Endothelial cell of umbilical vein (primary cell): ENCODE results near the gene TMC4. TPM values are rescaled to one million over a fixed set of nuclear protein-coding genes. Genes with fewer than 3 reads are reported as not detected.

ENCODE experiments used
- BruUV-seq: library from RNA; stranded (reverse); fragments of 400-500 nt; replicated peaks from 2 replicates; lab custom pipeline; 2021; lab: Mats Ljungman, UMichigan
- CTCF ChIA-PET: fragments of 300-600, 350-600 bp; sonication (Branson Sonifier 250); formaldehyde crosslinking; loops from one replicate; lab custom pipeline; 2021; ENCODE audit warnings: antibody characterized with exemption, inconsistent platforms; lab: Charles Lee
- POLR2A ChIA-PET: fragments of 300-600, 350-600 bp; sonication (Branson Sonifier 250); formaldehyde crosslinking; loops from one replicate; lab custom pipeline; 2021; ENCODE audit warnings: antibody characterized with exemption, inconsistent platforms; lab: Charles Lee
- DNase-seq: peaks from one replicate; pipeline ENCODE4 v3.0.0-alpha.2; 2011; ENCODE audit warnings: low read depth, low spot score
- FAIRE-seq: peaks from 2 replicates; lab custom pipeline; 2011; peaks lifted over from hg19 to GRCh38; lab: Jason Lieb, UNC
- H2AFZ ChIP-seq: 2 replicates; pipeline ENCODE4 v1.6.0; 2012; ENCODE audit warnings: low read depth, low read length, control low read depth, inconsistent platforms
- H3K27ac ChIP-seq: 2 replicates; pipeline ENCODE4 v1.5.1; 2011; ENCODE audit warnings: low read depth, mild to moderate bottlenecking, control low read depth, low read length, moderate library complexity; ENCODE audit not compliant: insufficient read depth
- H3K27me3 ChIP-seq, 2 experiments: 2 replicates each; pipeline versions ENCODE4 v1.6.0 to v1.6.1; 2011; ENCODE audit warnings: low read length in 2 of 2, mixed read lengths in 1 of 2; ENCODE audit not compliant: control insufficient read depth in 2 of 2, insufficient read depth in 2 of 2
- H3K36me3 ChIP-seq, 2 experiments: 2 replicates in 1 of 2; 3 replicates in 1 of 2; pipeline ENCODE4 v1.5.1; 2011; ENCODE audit warnings: low read length in 2 of 2, mild to moderate bottlenecking in 1 of 2, moderate library complexity in 1 of 2; ENCODE audit not compliant: control insufficient read depth in 2 of 2, insufficient read depth in 2 of 2; ENCODE audit errors: extremely low read depth in 1 of 2
- H3K4me1 ChIP-seq: 3 replicates; pipeline ENCODE4 v1.5.1; 2011; ENCODE audit warnings: mild to moderate bottlenecking, low read length; ENCODE audit not compliant: control insufficient read depth, insufficient read depth; ENCODE audit errors: extremely low read depth
- H3K4me2 ChIP-seq: 2 replicates; pipeline ENCODE4 v1.6.1; 2011; ENCODE audit warnings: low read length, control low read depth, mixed read lengths; ENCODE audit not compliant: insufficient read depth
- H3K4me3 ChIP-seq, 3 experiments: fragments of 200-600 bp in 1 of 3; sonication (generic), shearing (Covaris generic) in 1 of 3; replicated peaks in 1 of 3; 2 replicates each; pipeline ENCODE4 v1.5.1; 2011 to 2016; ENCODE audit warnings: control low read depth in 3 of 3, low read length in 3 of 3, mild to moderate bottlenecking in 2 of 3, inconsistent platforms in 1 of 3, low read depth in 1 of 3, moderate library complexity in 1 of 3; ENCODE audit not compliant: insufficient read depth in 1 of 3
- H3K79me2 ChIP-seq: 2 replicates; pipeline ENCODE4 v1.6.0; 2012; ENCODE audit warnings: low read length, inconsistent platforms; ENCODE audit not compliant: control insufficient read depth, insufficient read depth
- H3K9ac ChIP-seq: replicated peaks from 2 replicates; pipeline ENCODE3; 2011; ENCODE audit warnings: low read length, control low read depth; ENCODE audit not compliant: insufficient read depth; ENCODE audit errors: extremely low read depth
- H3K9me1 ChIP-seq: replicated peaks from 3 replicates; pipeline ENCODE4 v1.6.0; 2011; ENCODE audit warnings: mild to moderate bottlenecking, low read length; ENCODE audit not compliant: control insufficient read depth, insufficient read depth; ENCODE audit errors: extremely low read depth
- H3K9me3 ChIP-seq: replicated peaks from 2 replicates; pipeline ENCODE4 v1.5.1; 2012; ENCODE audit warnings: low read length, inconsistent platforms; ENCODE audit not compliant: control insufficient read depth, insufficient read depth
- H4K20me1 ChIP-seq: replicated peaks from 2 replicates; pipeline ENCODE3; 2011; ENCODE audit warnings: mild to moderate bottlenecking, low read length; ENCODE audit not compliant: control insufficient read depth, insufficient read depth; ENCODE audit errors: extremely low read depth
- CTCF ChIP-seq, 2 donors: IDR thresholded peaks; 1 replicate in 1 of 2; 2 replicates in 1 of 2; pipeline ENCODE4 v1.5.1; 2011; ENCODE audit warnings: low read length in 2 of 2, mild to moderate bottlenecking in 2 of 2, moderate library complexity in 2 of 2, control low read depth in 1 of 2, inconsistent platforms in 1 of 2, low read depth in 1 of 2; ENCODE audit not compliant: insufficient read depth in 1 of 2; ENCODE audit errors: extremely low read depth in 1 of 2
- EZH2 ChIP-seq: IDR thresholded peaks from 2 replicates; pipeline ENCODE4 v1.6.1; 2012; ENCODE audit warnings: borderline replicate concordance, low read depth, mild to moderate bottlenecking, moderate library complexity, low read length, inconsistent platforms; ENCODE audit not compliant: severe bottlenecking
- FOS ChIP-seq: IDR thresholded peaks from 2 replicates; pipeline ENCODE4 v1.6.1; 2011; ENCODE audit warnings: mild to moderate bottlenecking, low read length, moderate library complexity, borderline replicate concordance; ENCODE audit not compliant: insufficient read depth
- GATA2 ChIP-seq: IDR thresholded peaks from 2 replicates; pipeline ENCODE4 v1.7.0; 2011; ENCODE audit warnings: low read depth, mild to moderate bottlenecking, moderate library complexity, mixed read lengths, low read length; ENCODE audit not compliant: insufficient read length, insufficient read depth
- MYC ChIP-seq: IDR thresholded peaks from one replicate; pipeline ENCODE4 v1.6.1; 2011; ENCODE audit warnings: mild to moderate bottlenecking, low read depth, low read length
- POLR2A ChIP-seq: IDR thresholded peaks from 2 replicates; pipeline ENCODE4 v1.6.1; 2012; ENCODE audit warnings: low read depth, mild to moderate bottlenecking, control low read depth, low read length
- POLR2AphosphoS5 ChIP-seq: IDR thresholded peaks from 2 replicates; pipeline ENCODE4 v1.6.1; 2012; ENCODE audit warnings: low read depth, mild to moderate bottlenecking, control low read depth, low read length, moderate library complexity; ENCODE audit not compliant: insufficient read depth
- dilution Hi-C: fragments of 300-500 bp; cut with MboI; formaldehyde crosslinking; loops from one replicate; pipeline ENCODE4 v1.15.0; 2019; ENCODE audit warnings: low sequenced_read_pairs; ENCODE audit not compliant: extremely low pct_ligation_motif_present
- intact Hi-C: fragments of 100-400 bp; cut with micrococcal nuclease; formaldehyde crosslinking; loops from one replicate; pipeline ENCODE4 v1.10.0; 2022
- polyA plus RNA-seq, 4 experiments: library from polyadenylated mRNA; depleted of rRNA in 3 of 4; stranded (reverse) in 3 of 4; unstranded in 1 of 4; fragments of >200 nt; gene quantifications; 2 replicates each; pipeline versions ENCODE4 v1.2.1 to v1.2.3, GENCODE V29; 2011 to 2012; ENCODE audit warnings: missing spikeins in 1 of 4
- total RNA-seq: library from RNA; stranded (reverse); gene quantifications from 2 replicates; pipeline ENCODE4 v1.2.3, GENCODE V29; 2021

The TMC4 gene
- total and polyA plus RNA-seq, 2 donors (not counting 3 experiments of a cell fraction or from before 2014, with no cell fraction given): 0.71 to 1.7 TPM

- DNase-seq: no peak
- Histone ChIP-seq H3K27me3 (no peaks in the 10 kb centered on the region), H3K79me2 (no peaks in the 10 kb centered on the region), H3K27ac (no peak overlapping the region), H3K36me3 (peaks cover 11 to 61% of the 10 kb centered on the region in 2 experiments), H3K4me2 (no peak overlapping the region), H3K9me1 (no peaks in the 10 kb centered on the region), H3K4me3 (no peak overlapping the region), H3K4me1 (no peaks in the 10 kb centered on the region), H3K9me3 (no peaks in the 10 kb centered on the region), H4K20me1 (no peaks in the 10 kb centered on the region), H3K9ac (no peak overlapping the region), H2AFZ (no peak overlapping the region)
- ChIA-PET CTCF (no interaction called here), POLR2A (interaction anchor here (1.0 kb wide), 1 partner anchor 12 kb away, joined by 4 read pairs; no protein-coding TSS in a partner anchor)
- intact Hi-C loops (no loop called here), dilution Hi-C loops (no loop called here)
- FAIRE-seq: no peak
- TF ChIP-seq GATA2 (no peak), EZH2 (no peak), POLR2A (no peak), FOS (no peak), POLR2AphosphoS5 (no peak), CTCF (IDR thresholded peaks at IDR 0.05; ENCODE audit: extremely low read depth in 1 of 2, insufficient read depth in 1 of 2, low read depth in 1 of 2, low read length in 2 of 2) (no peak), MYC (no peak)
- BruUV-seq: no TSS peak
Observed at GRCh38 chr19:54124393-54124792, 48.6 kb downstream of the TMC4 start.
